ENCODE data around the gene CYSRT1.
A peak's percentile ranks its signal among the peaks of the same experiment; 100 is the strongest.

Gene CYSRT1

GRCh38 chr9:137189297-137190295, 35.4 kb upstream of the CYSRT1 start:
- DNase-seq (ENCODE audit: low spot score): no peak
- CTCF ChIA-PET: interaction anchor here (0.6 to 4.5 kb wide), 14 partner anchors 9 to 333 kb away, joined by 3 to 37 read pairs (median 4); partner anchors contain the start of genes CYSRT1 and RNF224
- H3K27ac ChIP-seq: peak overlapping the region; percentile 99
- TF ChIP-seq CTCF (conservative IDR thresholded peaks at IDR 0.05; ENCODE audit: low read depth): no peak
- POLR2A ChIA-PET (ENCODE audit: low non-redundant PET): interaction anchor here (0.6 to 2.5 kb wide), 16 partner anchors 9 to 122 kb away, joined by 3 to 17 read pairs (median 4); partner anchors contain the start of genes CYSRT1, LRRC26, MAN1B1 and NELFB

- ChIA-PET CTCF (interaction anchor here (0.6 to 4.5 kb wide), 10 partner anchors 8 to 251 kb away, joined by 3 to 37 read pairs (median 6); partner anchors contain the start of gene RNF224), POLR2A (ENCODE audit: low non-redundant PET) (no interaction called here)
- TF ChIP-seq CTCF (conservative IDR thresholded peaks at IDR 0.05; ENCODE audit: low read depth): no peak
- DNase-seq (ENCODE audit: low spot score): no peak
- H3K27ac ChIP-seq: peak overlapping the region; percentile 99
Observed at GRCh38 chr9:137190315-137190856, 34.6 kb upstream of the CYSRT1 start.

GRCh38 chr9:137191245-137191644, 33.7 kb upstream of the CYSRT1 start:
- ChIA-PET CTCF (interaction anchor here (0.6 to 4.5 kb wide), 4 partner anchors 19 to 45 kb away, joined by 3 to 37 read pairs (median 13); partner anchors contain the start of gene RNF224), POLR2A (ENCODE audit: low non-redundant PET) (interaction anchor here (0.6 kb wide), 1 partner anchor 36 kb away, joined by 6 read pairs; the partner anchor contains the start of gene RNF224)
- DNase-seq (ENCODE audit: low spot score): no peak
- no peak for TF ChIP-seq CTCF (conservative IDR thresholded peaks at IDR 0.05; ENCODE audit: low read depth)
- H3K27ac ChIP-seq: peak overlapping the region; percentile 99

- TF ChIP-seq CTCF (conservative IDR thresholded peaks at IDR 0.05; ENCODE audit: low read depth): no peak
- peak overlapping the region; percentile 99 for H3K27ac ChIP-seq
- no peak for DNase-seq (ENCODE audit: low spot score)
- ChIA-PET POLR2A (ENCODE audit: low non-redundant PET) (interaction anchor here (0.6 kb wide), 1 partner anchor 35 kb away, joined by 6 read pairs; the partner anchor contains the start of gene RNF224), CTCF (interaction anchor here (0.5 to 3.4 kb wide), 5 partner anchors 24 to 118 kb away, joined by 3 to 22 read pairs (median 5); no protein-coding TSS in a partner anchor)
Observed at GRCh38 chr9:137191691-137192447, 33.1 kb upstream of the CYSRT1 start.

- ChIA-PET CTCF (interaction anchor here (0.5 to 2.2 kb wide), 7 partner anchors 16 to 118 kb away, joined by 3 to 12 read pairs (median 4); partner anchors contain the start of gene RNF224), POLR2A (ENCODE audit: low non-redundant PET) (no interaction called here)
Observed at GRCh38 chr9:137192448-137192780, 32.6 kb upstream of the CYSRT1 start.

More at GRCh38 chr9:137192448-137192780, 32.6 kb upstream of the CYSRT1 start:
- TF ChIP-seq CTCF (conservative IDR thresholded peaks at IDR 0.05; ENCODE audit: low read depth): no peak
- no peak for DNase-seq (ENCODE audit: low spot score)
- H3K27ac ChIP-seq: peak overlapping the region; percentile 99

Data from RWPE1 (cell line).